Tibial artery (tissue), 4 donors: ENCODE measurements around the gene HES3.

Source experiments
- DNase-seq, 2 donors: peaks; one replicate each; pipeline ENCODE4 v3.0.0-alpha.2; 2019
- H3K27ac ChIP-seq, 2 donors: fragments of 200-600 bp; sonication (generic) in 1 of 2; 1 replicate in 1 of 2; 2 replicates in 1 of 2; pipeline ENCODE4 v1.5.1; 2018 to 2019; ENCODE audit warnings: mild to moderate bottlenecking in 1 of 2
- H3K27me3 ChIP-seq, 2 donors: fragments of 200-600 bp; sonication (generic) in 1 of 2; one replicate each; pipeline versions ENCODE4 v1.5.1 to v1.6.0; 2016 to 2019
- H3K36me3 ChIP-seq, 3 donors: fragments of 200-600 bp; sonication (generic) in 2 of 3; one replicate each; pipeline ENCODE4 v1.5.1; 2016 to 2019; ENCODE audit warnings: mild to moderate bottlenecking in 2 of 3
- H3K4me1 ChIP-seq, 4 donors: fragments of 200-600 bp; sonication (generic) in 2 of 4; 1 replicate in 3 of 4; 2 replicates in 1 of 4; pipeline ENCODE4 v1.5.1; 2016 to 2019
- H3K4me3 ChIP-seq, 2 donors: fragments of 200-600 bp; sonication (generic) in 1 of 2; 1 replicate in 1 of 2; 2 replicates in 1 of 2; pipeline ENCODE4 v1.5.1; 2018 to 2019; ENCODE audit warnings: mild to moderate bottlenecking in 2 of 2
- H3K9me3 ChIP-seq, 3 donors: fragments of 200-600 bp; sonication (generic) in 1 of 3; one replicate each; pipeline ENCODE4 v1.5.1; 2016 to 2019
- CTCF ChIP-seq, 2 experiments: fragments of 200-600 bp in 1 of 2; fragments of 450-650 bp in 1 of 2; IDR thresholded peaks; one replicate each; pipeline ENCODE4 v1.5.1; 2017 to 2019; ENCODE audit warnings: antibody characterized with exemption in 2 of 2, mild to moderate bottlenecking in 1 of 2, moderate library complexity in 1 of 2
- intact Hi-C: fragments of 100-400 bp; cut with DNase I; formaldehyde crosslinking; loops from one replicate; pipeline ENCODE4 v1.15.0; 2023; ENCODE audit warnings: low total_unique reads

HES3 gene

GRCh38 chr1:6261615-6261995 is 17.6 kb downstream of the HES3 start:
- Histone ChIP-seq H3K27ac (peak overlapping the region in 1 of 2 donors; percentile 38), H3K4me1 (peaks cover 0 to 28% (median 14%) of the 10 kb centered on the region in 4 donors), H3K9me3 (no peaks in the 10 kb centered on the region), H3K27me3 (peaks cover 0 to 76% of the 10 kb centered on the region in 2 donors), H3K4me3 (peak overlapping the region in 1 of 2 donors; percentile 45), H3K36me3 (no peaks in the 10 kb centered on the region)
- no peak for DNase-seq
- TF ChIP-seq CTCF (IDR thresholded peaks at IDR 0.05): no peak
- intact Hi-C loops: no loop called here

- H3K36me3 ChIP-seq: no peaks in the 10 kb centered on the region
- H3K4me3 ChIP-seq: no peak overlapping the region
- H3K27me3 ChIP-seq: peaks cover 0 to 67% of the 10 kb centered on the region in 2 donors
- H3K9me3 ChIP-seq: no peaks in the 10 kb centered on the region
- DNase-seq: no peak
- no peak for TF ChIP-seq CTCF (IDR thresholded peaks at IDR 0.05)
- H3K27ac ChIP-seq: no peak overlapping the region
- H3K4me1 ChIP-seq: peaks cover 0 to 28% (median 14%) of the 10 kb centered on the region in 4 donors
- intact Hi-C loops: no loop called here
These were observed 18.8 kb downstream of the HES3 start for GRCh38 chr1:6262555-6263420.

- intact Hi-C loops: no loop called here
- peaks cover 0 to 59% of the 10 kb centered on the region in 2 donors for H3K27me3 ChIP-seq
- H3K27ac ChIP-seq: no peak overlapping the region
- peaks cover 0 to 28% (median 14%) of the 10 kb centered on the region in 4 donors for H3K4me1 ChIP-seq
- H3K36me3 ChIP-seq: no peaks in the 10 kb centered on the region
- no peaks in the 10 kb centered on the region for H3K9me3 ChIP-seq
- TF ChIP-seq CTCF (IDR thresholded peaks at IDR 0.05): no peak
- DNase-seq: no peak
- H3K4me3 ChIP-seq: no peak overlapping the region
These were observed 19.7 kb downstream of the HES3 start for GRCh38 chr1:6263716-6264115.

GRCh38 chr1:6265151-6265550 is 21.2 kb downstream of the HES3 start:
- Histone ChIP-seq H3K9me3 (no peaks in the 10 kb centered on the region), H3K36me3 (no peaks in the 10 kb centered on the region), H3K4me3 (no peak overlapping the region), H3K27ac (no peak overlapping the region), H3K4me1 (peaks cover 0 to 17% (median 7%) of the 10 kb centered on the region in 4 donors), H3K27me3 (peaks cover 0 to 44% of the 10 kb centered on the region in 2 donors)
- TF ChIP-seq CTCF (IDR thresholded peaks at IDR 0.05): no peak
- intact Hi-C loops: no loop called here
- no peak for DNase-seq

GRCh38 chr1:6266641-6267040 is 22.7 kb downstream of the HES3 start:
- Histone ChIP-seq H3K4me3 (no peak overlapping the region), H3K27me3 (peaks cover 0 to 32% of the 10 kb centered on the region in 2 donors), H3K27ac (no peak overlapping the region), H3K9me3 (no peaks in the 10 kb centered on the region), H3K36me3 (no peaks in the 10 kb centered on the region), H3K4me1 (peaks cover 0 to 5% (median under 1%) of the 10 kb centered on the region in 4 donors)
- no peak for TF ChIP-seq CTCF (IDR thresholded peaks at IDR 0.05)
- no peak for DNase-seq
- intact Hi-C loops: no loop called here
